ENCODE data around the gene MTHFD2L. TPM values are rescaled to one million over a fixed set of nuclear protein-coding genes. Genes with fewer than 3 reads are reported as not detected.

The MTHFD2L gene
- total and polyA plus RNA-seq, 9 of the 15 experiments (the other 6 are each of a cell fraction or from before 2014, with no cell fraction given): 10.0 to 39.0 (median 26.0) TPM

DNA sequence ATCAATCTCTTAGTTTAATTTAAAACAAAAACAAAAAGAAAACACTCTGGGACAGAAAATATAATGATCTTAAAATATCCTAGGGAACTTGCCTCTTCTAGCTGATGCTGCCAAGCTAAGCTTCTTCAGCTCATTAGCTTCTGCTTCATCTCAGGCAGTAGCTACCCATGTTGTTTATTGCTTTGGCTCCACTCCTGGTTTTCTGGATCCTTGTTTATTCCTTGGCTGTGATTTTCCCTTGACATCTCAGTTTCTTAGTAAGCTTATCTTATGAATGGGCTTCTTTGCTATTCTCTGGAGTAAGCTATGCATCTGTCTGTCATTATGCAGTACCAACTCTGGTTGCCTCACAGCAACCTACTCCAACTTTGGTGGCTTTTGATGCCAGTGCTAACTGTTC, 5.1 kb upstream of the MTHFD2L start:
- in situ Hi-C loops (cut with MboI): no loop called here
- Histone ChIP-seq H3K9ac (ENCODE audit: insufficient read depth in 1 of 2, low read depth in 2 of 2, low read length in 2 of 2) (no peak overlapping the region), H3K4me2 (ENCODE audit: insufficient read depth, low read length) (no peak overlapping the region), H4K20me1 (replicated peaks; ENCODE audit: control insufficient read depth, insufficient read depth, low read length) (no peaks in the 10 kb centered on the region), H3K27ac (ENCODE audit: extremely low read depth, low read depth, low read length) (no peak overlapping the region), H3K9me1 (ENCODE audit: control insufficient read depth, insufficient read depth, low read length) (no peaks in the 10 kb centered on the region), H2AFZ (ENCODE audit: low read depth, low read length) (no peak overlapping the region), H3K4me1 (replicated peaks in 1 of 2; ENCODE audit: control insufficient read depth in 2 of 2, insufficient read depth in 2 of 2, low read length in 2 of 2) (peaks cover 3 to 5% of the 10 kb centered on the region in 2 experiments; a peak in 4 of 5 replicates), H3K4me3 (no peak overlapping the region), H3K27me3 (ENCODE audit: control insufficient read depth in 2 of 2, insufficient read depth in 2 of 2, low read length in 2 of 2) (no peaks in the 10 kb centered on the region), H3K9me3 (replicated peaks; ENCODE audit: control insufficient read depth, insufficient read depth, low read depth, low read length) (no peaks in the 10 kb centered on the region), H3K36me3 (ENCODE audit: control insufficient read depth, insufficient read depth, low read length) (no peaks in the 10 kb centered on the region), H3K79me2 (ENCODE audit: control insufficient read depth, insufficient read depth, low read length) (peaks cover 11% of the 10 kb centered on the region; the same call in 2 of the 3 replicates)
- CTCF ChIA-PET (ENCODE audit: low intra/inter-chr PET ratio): no interaction called here
- POLR2A ChIA-PET: interaction anchor here (0.8 to 1.9 kb wide), 4 partner anchors 10 to 36 kb away, joined by 3 to 5 read pairs (median 3); no protein-coding TSS in a partner anchor
- intact Hi-C loops (cut with micrococcal nuclease): no loop called here
- no TSS peak for BruUV-seq (replicated peaks)
- FAIRE-seq (no peak), ATAC-seq (no peak), DNase-seq (ENCODE audit: extremely low read depth in 1 of 4, low spot score in 3 of 4) (no peak)
- TF ChIP-seq GTF2B (IDR thresholded peaks at IDR 0.05; ENCODE audit: extremely low read depth, insufficient read length): no peak
- TF ChIP-seq TEAD2 (tag; IDR thresholded peaks at IDR 0.05): no peak
- TF ChIP-seq, protein P1, sequence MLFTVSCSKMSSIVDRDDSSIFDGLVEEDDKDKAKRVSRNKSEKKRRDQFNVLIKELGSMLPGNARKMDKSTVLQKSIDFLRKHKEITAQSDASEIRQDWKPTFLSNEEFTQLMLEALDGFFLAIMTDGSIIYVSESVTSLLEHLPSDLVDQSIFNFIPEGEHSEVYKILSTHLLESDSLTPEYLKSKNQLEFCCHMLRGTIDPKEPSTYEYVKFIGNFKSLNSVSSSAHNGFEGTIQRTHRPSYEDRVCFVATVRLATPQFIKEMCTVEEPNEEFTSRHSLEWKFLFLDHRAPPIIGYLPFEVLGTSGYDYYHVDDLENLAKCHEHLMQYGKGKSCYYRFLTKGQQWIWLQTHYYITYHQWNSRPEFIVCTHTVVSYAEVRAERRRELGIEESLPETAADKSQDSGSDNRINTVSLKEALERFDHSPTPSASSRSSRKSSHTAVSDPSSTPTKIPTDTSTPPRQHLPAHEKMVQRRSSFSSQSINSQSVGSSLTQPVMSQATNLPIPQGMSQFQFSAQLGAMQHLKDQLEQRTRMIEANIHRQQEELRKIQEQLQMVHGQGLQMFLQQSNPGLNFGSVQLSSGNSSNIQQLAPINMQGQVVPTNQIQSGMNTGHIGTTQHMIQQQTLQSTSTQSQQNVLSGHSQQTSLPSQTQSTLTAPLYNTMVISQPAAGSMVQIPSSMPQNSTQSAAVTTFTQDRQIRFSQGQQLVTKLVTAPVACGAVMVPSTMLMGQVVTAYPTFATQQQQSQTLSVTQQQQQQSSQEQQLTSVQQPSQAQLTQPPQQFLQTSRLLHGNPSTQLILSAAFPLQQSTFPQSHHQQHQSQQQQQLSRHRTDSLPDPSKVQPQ (CRISPR knock-in tag; IDR thresholded peaks at IDR 0.05; ENCODE audit: borderline replicate concordance): no peak
- no peak for TF ChIP-seq JUN (IDR thresholded peaks at IDR 0.05; ENCODE audit: borderline replicate concordance, low read depth, low read length)
- no peak for TF ChIP-seq JUN (CRISPR knock-in tag; IDR thresholded peaks at IDR 0.05; ENCODE audit: borderline replicate concordance)
- no peak for TF ChIP-seq PTTG1 (tag; IDR thresholded peaks at IDR 0.05; ENCODE audit: low read depth)
- TF ChIP-seq MLX (CRISPR knock-in tag; conservative IDR thresholded peaks at IDR 0.05): no peak
- no peak for TF ChIP-seq ETV5 (CRISPR knock-in tag; IDR thresholded peaks at IDR 0.05; ENCODE audit: low read depth)
- no peak for TF ChIP-seq HCFC1 (IDR thresholded peaks at IDR 0.05; ENCODE audit: low read depth, low read length)
- no peak for TF ChIP-seq ZNF436 (CRISPR knock-in tag; IDR thresholded peaks at IDR 0.05)
- no peak for TF ChIP-seq RERE (CRISPR knock-in tag; IDR thresholded peaks at IDR 0.05; ENCODE audit: borderline replicate concordance)
- no peak for TF ChIP-seq CAMTA2 (CRISPR knock-in tag; conservative IDR thresholded peaks at IDR 0.05)

Measured in K562 (cell line).